Colonic mucosa (tissue), 4 donors: ENCODE results near the gene TNFAIP2. TPM values are rescaled to one million over a fixed set of nuclear protein-coding genes. Genes with fewer than 3 reads are reported as not detected.
"Not testable (repeated sequence)": the region's sequence is repeated elsewhere in the genome, so short reads cannot be mapped to it uniquely, and the experiment has no call there.

Experiments
- DNase-seq: peaks from one replicate; pipeline ENCODE4 v3.0.0-alpha.2; 2020
- H3K27ac ChIP-seq: fragments of 200-600 bp; one replicate; pipeline ENCODE4 v1.8.0; 2021
- H3K27me3 ChIP-seq: fragments of 200-600 bp; one replicate; pipeline ENCODE4 v1.8.0; 2021
- H3K36me3 ChIP-seq: fragments of 200-600 bp; one replicate; pipeline ENCODE4 v1.8.0; 2021
- H3K4me1 ChIP-seq: fragments of 200-600 bp; one replicate; pipeline ENCODE4 v1.8.0; 2021; ENCODE audit warnings: mild to moderate bottlenecking
- H3K4me3 ChIP-seq: fragments of 200-600 bp; one replicate; pipeline ENCODE4 v1.8.0; 2021
- H3K9ac ChIP-seq, 2 donors: one replicate each; pipeline ENCODE4 v1.7.0; 2013; ENCODE audit warnings: control low read depth in 2 of 2, low read depth in 2 of 2, low read length in 2 of 2
- H3K9me3 ChIP-seq: fragments of 200-600 bp; one replicate; pipeline ENCODE4 v1.8.0; 2021
- CTCF ChIP-seq: fragments of 200-600 bp; IDR thresholded peaks from one replicate; pipeline ENCODE4 v1.8.0; 2022; ENCODE audit warnings: antibody characterized with exemption, mild to moderate bottlenecking
- intact Hi-C: fragments of 100-400 bp; cut with DNase I; formaldehyde crosslinking; loops from one replicate; pipeline ENCODE4 v1.14.1; 2022
- total RNA-seq, 2 donors: library from RNA; stranded (reverse); fragmentation: NEBNext Ultra II Directional in 1 of 2; extraction: Animal tissue kit (Norgen Biotek cat#: 25700) in 1 of 2; gene quantifications; one replicate each; pipeline ENCODE4 v1.2.1, GENCODE V29; 2021
- donor health status: healthy.
- donor health status: DM: no; HTN: no; CAD: no.
- donor health status: DM: no; HTN: no; CAD: no.

The TNFAIP2 gene
- total RNA-seq, 2 donors from 2014 or later = 10.5 to 26.9 TPM

- intact Hi-C loops = no loop called here
- no peaks in the 10 kb centered on the region for H3K9me3 ChIP-seq
- no peaks in the 10 kb centered on the region for H3K36me3 ChIP-seq
- no peaks in the 10 kb centered on the region for H3K27me3 ChIP-seq
- no peak for TF ChIP-seq CTCF
- H3K27ac ChIP-seq = no peak overlapping the region
- no peak overlapping the region for H3K4me3 ChIP-seq
- H3K9ac ChIP-seq = no peak overlapping the region
- no peak for DNase-seq
- H3K4me1 ChIP-seq = no peaks in the 10 kb centered on the region
Measured at GRCh38 chr14:103165323-103165722, 42.1 kb downstream of the TNFAIP2 start.

DNA sequence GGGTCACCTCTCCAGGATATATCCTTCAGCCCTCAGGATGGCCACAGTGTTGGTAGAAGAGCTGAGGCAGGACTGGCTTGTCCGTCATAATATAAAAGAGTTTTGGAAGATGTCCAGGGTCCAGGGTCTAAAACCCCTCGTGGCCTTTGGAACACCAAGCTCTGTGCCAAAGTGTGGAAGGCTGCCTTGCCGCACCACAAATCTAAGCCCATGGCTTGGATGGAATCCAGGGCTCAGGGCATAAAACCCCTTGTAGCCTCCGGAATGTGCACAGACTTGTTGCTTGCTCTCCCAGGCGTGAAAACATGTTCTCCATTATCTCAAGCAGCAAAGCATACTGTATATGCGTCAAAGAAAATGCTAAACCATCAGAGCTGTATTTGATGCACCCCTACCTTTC is 46.7 kb downstream of the TNFAIP2 start:
- Histone ChIP-seq H3K4me1 (no peaks in the 10 kb centered on the region), H3K27me3 (no peaks in the 10 kb centered on the region), H3K9ac (no peak overlapping the region), H3K27ac (no peak overlapping the region), H3K9me3 (no peaks in the 10 kb centered on the region), H3K36me3 (no peaks in the 10 kb centered on the region), H3K4me3 (no peak overlapping the region)
- DNase-seq = no peak
- intact Hi-C loops = no loop called here
- no peak for TF ChIP-seq CTCF

GRCh38 chr14:103171206-103171605 is 47.9 kb downstream of the TNFAIP2 start:
- H3K4me3 ChIP-seq, H3K36me3 ChIP-seq, H3K9me3 ChIP-seq, H3K27me3 ChIP-seq, H3K4me1 ChIP-seq, H3K9ac ChIP-seq, H3K27ac ChIP-seq, intact Hi-C loops, DNase-seq: not testable (repeated sequence)

DNA sequence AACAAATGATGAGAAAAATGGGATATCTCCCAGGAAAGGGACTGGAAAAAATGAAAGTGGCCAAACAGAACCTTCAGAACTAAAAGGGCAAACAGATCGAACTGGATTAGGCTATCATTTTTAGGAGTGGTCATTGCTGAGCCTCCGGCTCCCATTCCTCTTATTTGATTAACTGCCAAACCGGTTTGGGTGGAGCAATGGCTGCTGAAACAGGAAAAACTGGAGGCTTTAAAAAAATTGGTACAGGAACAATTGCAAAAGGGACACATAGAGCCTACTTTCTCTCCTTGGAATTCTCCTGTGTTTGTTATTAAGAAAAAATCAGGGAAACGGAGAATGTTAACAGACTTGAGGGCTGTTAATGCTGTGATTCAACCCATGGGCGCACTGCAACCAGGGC is 49.7 kb downstream of the TNFAIP2 start:
- no peaks in the 10 kb centered on the region for H3K36me3 ChIP-seq
- no peak overlapping the region for H3K27ac ChIP-seq
- intact Hi-C loops = no loop called here
- H3K4me1 ChIP-seq = no peaks in the 10 kb centered on the region
- H3K27me3 ChIP-seq = no peaks in the 10 kb centered on the region
- no peaks in the 10 kb centered on the region for H3K9me3 ChIP-seq
- TF ChIP-seq CTCF = no peak
- no peak overlapping the region for H3K9ac ChIP-seq
- H3K4me3 ChIP-seq = no peak overlapping the region
- no peak for DNase-seq

- H3K9ac ChIP-seq, intact Hi-C loops, H3K9me3 ChIP-seq, H3K27ac ChIP-seq, H3K36me3 ChIP-seq, DNase-seq, H3K4me3 ChIP-seq, H3K4me1 ChIP-seq, H3K27me3 ChIP-seq: not testable (repeated sequence)
Measured at GRCh38 chr14:103173887-103174286, 50.6 kb downstream of the TNFAIP2 start.

- H3K27me3 ChIP-seq, H3K36me3 ChIP-seq, H3K27ac ChIP-seq, DNase-seq, H3K9ac ChIP-seq, H3K4me3 ChIP-seq, H3K9me3 ChIP-seq, intact Hi-C loops, H3K4me1 ChIP-seq: not testable (repeated sequence)
Measured at GRCh38 chr14:103176176-103176575, 52.9 kb downstream of the TNFAIP2 start.

GRCh38 chr14:103177376-103177775 is 54.1 kb downstream of the TNFAIP2 start:
- intact Hi-C loops = no loop called here
- no peak for DNase-seq
- TF ChIP-seq CTCF = no peak

More at GRCh38 chr14:103177376-103177775, 54.1 kb downstream of the TNFAIP2 start:
- no peaks in the 10 kb centered on the region for H3K27me3 ChIP-seq
- no peak overlapping the region for H3K4me3 ChIP-seq
- H3K4me1 ChIP-seq = no peaks in the 10 kb centered on the region
- no peaks in the 10 kb centered on the region for H3K36me3 ChIP-seq
- H3K9me3 ChIP-seq = no peaks in the 10 kb centered on the region
- no peak overlapping the region for H3K9ac ChIP-seq
- H3K27ac ChIP-seq = no peak overlapping the region
